Activated T-helper 17 cell treated with anti-CD3 and anti-CD28 coated beads, Interleukin-2, amount 50 U/mL, for 72 hours (primary cell): ENCODE measurements around the gene TMEM109. TPM values are rescaled to one million over a fixed set of nuclear protein-coding genes. Genes with fewer than 3 reads are reported as not detected.

Experiments
- ATAC-seq: fragments of 150-1000 bp; cut with Tn5 transposase; replicated peaks from 2 replicates; pipeline ENCODE4 v1.10.0; 2021; ENCODE audit warnings: mild to moderate bottlenecking, moderate library complexity
- H3K27ac Mint-ChIP-seq: one replicate; pipeline ENCODE4 v1.8.0; 2022; ENCODE audit warnings: mixed read lengths
- H3K27me3 Mint-ChIP-seq: one replicate; pipeline ENCODE4 v1.8.0; 2022; ENCODE audit warnings: mixed read lengths
- H3K36me3 Mint-ChIP-seq: one replicate; pipeline ENCODE4 v1.8.0; 2022; ENCODE audit warnings: low read depth, mild to moderate bottlenecking, mixed read lengths
- H3K4me1 Mint-ChIP-seq: one replicate; pipeline ENCODE4 v1.8.0; 2022; ENCODE audit warnings: mixed read lengths
- H3K4me3 Mint-ChIP-seq: one replicate; pipeline ENCODE4 v1.8.0; 2022; ENCODE audit warnings: mild to moderate bottlenecking, mixed read lengths
- H3K9me3 Mint-ChIP-seq: one replicate; pipeline ENCODE4 v1.8.0; 2022; ENCODE audit warnings: mixed read lengths
- total RNA-seq, 2 donors: library from RNA; stranded (reverse); gene quantifications; one replicate each; pipeline ENCODE4 v1.2.3, GENCODE V29; 2022

TMEM109 gene
- total RNA-seq, 2 donors from 2014 or later, result 42.8 to 99.7 TPM

GRCh38 chr11:60873533-60873932 lies 40.4 kb upstream of the TMEM109 start:
- Mint-ChIP-seq H3K4me3 (no peak overlapping the region), H3K27ac (no peak overlapping the region), H3K4me1 (peaks cover 4% of the 10 kb centered on the region), H3K9me3 (no peaks in the 10 kb centered on the region), H3K27me3 (peaks cover 2% of the 10 kb centered on the region), H3K36me3 (peaks cover 16% of the 10 kb centered on the region)
- ATAC-seq, result no peak

GRCh38 chr11:60874421-60875365 lies 39.3 kb upstream of the TMEM109 start:
- no peak overlapping the region for H3K27ac Mint-ChIP-seq
- H3K27me3 Mint-ChIP-seq, result peaks cover under 1% of the 10 kb centered on the region
- no peak overlapping the region for H3K4me3 Mint-ChIP-seq
- H3K36me3 Mint-ChIP-seq, result peaks cover 28% of the 10 kb centered on the region
- H3K9me3 Mint-ChIP-seq, result no peaks in the 10 kb centered on the region
- ATAC-seq, result no peak
- H3K4me1 Mint-ChIP-seq, result peaks cover 4% of the 10 kb centered on the region

- no peak overlapping the region for H3K4me3 Mint-ChIP-seq
- H3K9me3 Mint-ChIP-seq, result no peaks in the 10 kb centered on the region
- H3K36me3 Mint-ChIP-seq, result peaks cover 36% of the 10 kb centered on the region
- ATAC-seq, result no peak
- H3K27ac Mint-ChIP-seq, result no peak overlapping the region
- H3K4me1 Mint-ChIP-seq, result peaks cover 4% of the 10 kb centered on the region
- H3K27me3 Mint-ChIP-seq, result no peaks in the 10 kb centered on the region
Observed at GRCh38 chr11:60875366-60876167, 38.4 kb upstream of the TMEM109 start.

GRCh38 chr11:60876168-60876485 lies 37.8 kb upstream of the TMEM109 start:
- no peak overlapping the region for H3K27ac Mint-ChIP-seq
- no peak for ATAC-seq

GRCh38 chr11:60878245-60879101 lies 35.5 kb upstream of the TMEM109 start:
- ATAC-seq, result no peak
- Mint-ChIP-seq H3K4me3 (no peak overlapping the region), H3K9me3 (no peaks in the 10 kb centered on the region), H3K27me3 (no peaks in the 10 kb centered on the region), H3K36me3 (peaks cover 65% of the 10 kb centered on the region), H3K27ac (no peak overlapping the region), H3K4me1 (no peaks in the 10 kb centered on the region)

More at GRCh38 chr11:60876168-60876485, 37.8 kb upstream of the TMEM109 start:
- Mint-ChIP-seq H3K36me3 (peaks cover 42% of the 10 kb centered on the region), H3K9me3 (no peaks in the 10 kb centered on the region), H3K4me1 (peaks cover 4% of the 10 kb centered on the region), H3K4me3 (no peak overlapping the region), H3K27me3 (no peaks in the 10 kb centered on the region)

GRCh38 chr11:60879104-60879503 lies 34.9 kb upstream of the TMEM109 start:
- Mint-ChIP-seq H3K27me3 (no peaks in the 10 kb centered on the region), H3K9me3 (no peaks in the 10 kb centered on the region), H3K27ac (no peak overlapping the region), H3K4me3 (no peak overlapping the region), H3K36me3 (peaks cover 72% of the 10 kb centered on the region), H3K4me1 (no peaks in the 10 kb centered on the region)
- no peak for ATAC-seq

- no peak overlapping the region for H3K27ac Mint-ChIP-seq
- H3K36me3 Mint-ChIP-seq, result peaks cover 79% of the 10 kb centered on the region
- ATAC-seq, result no peak
- no peak overlapping the region for H3K4me3 Mint-ChIP-seq
- H3K4me1 Mint-ChIP-seq, result no peaks in the 10 kb centered on the region
- no peaks in the 10 kb centered on the region for H3K9me3 Mint-ChIP-seq
- no peaks in the 10 kb centered on the region for H3K27me3 Mint-ChIP-seq
Observed at GRCh38 chr11:60879971-60880588, 33.9 kb upstream of the TMEM109 start.

- Mint-ChIP-seq H3K4me1 (no peaks in the 10 kb centered on the region), H3K27me3 (no peaks in the 10 kb centered on the region), H3K4me3 (no peak overlapping the region), H3K27ac (no peak overlapping the region), H3K9me3 (no peaks in the 10 kb centered on the region), H3K36me3 (peaks cover 86% of the 10 kb centered on the region)
- ATAC-seq, result no peak
Observed at GRCh38 chr11:60880643-60881282, 33.2 kb upstream of the TMEM109 start.

- H3K4me3 Mint-ChIP-seq, result no peak overlapping the region
- H3K9me3 Mint-ChIP-seq, result no peaks in the 10 kb centered on the region
- ATAC-seq, result peak; percentile 64
- H3K36me3 Mint-ChIP-seq, result peaks cover 77% of the 10 kb centered on the region
- no peaks in the 10 kb centered on the region for H3K27me3 Mint-ChIP-seq
- H3K27ac Mint-ChIP-seq, result no peak overlapping the region
- peaks cover 4% of the 10 kb centered on the region for H3K4me1 Mint-ChIP-seq
Observed at GRCh38 chr11:60887556-60887955, 26.4 kb upstream of the TMEM109 start.

- Mint-ChIP-seq H3K36me3 (peaks cover 79% of the 10 kb centered on the region), H3K27ac (no peak overlapping the region), H3K27me3 (no peaks in the 10 kb centered on the region), H3K9me3 (no peaks in the 10 kb centered on the region), H3K4me1 (peaks cover 4% of the 10 kb centered on the region), H3K4me3 (no peak overlapping the region)
- no peak for ATAC-seq
Observed at GRCh38 chr11:60889869-60890311, 24.1 kb upstream of the TMEM109 start.

- Mint-ChIP-seq H3K4me3 (no peak overlapping the region), H3K9me3 (no peaks in the 10 kb centered on the region), H3K36me3 (peaks cover 79% of the 10 kb centered on the region), H3K4me1 (peaks cover 4% of the 10 kb centered on the region), H3K27me3 (no peaks in the 10 kb centered on the region), H3K27ac (no peak overlapping the region)
- ATAC-seq, result no peak
Observed at GRCh38 chr11:60890696-60891095, 23.3 kb upstream of the TMEM109 start.

- Mint-ChIP-seq H3K36me3 (peaks cover 79% of the 10 kb centered on the region), H3K27ac (no peak overlapping the region), H3K4me1 (peaks cover 4% of the 10 kb centered on the region), H3K4me3 (no peak overlapping the region), H3K27me3 (no peaks in the 10 kb centered on the region), H3K9me3 (no peaks in the 10 kb centered on the region)
- no peak for ATAC-seq
Observed at GRCh38 chr11:60891103-60891741, 22.7 kb upstream of the TMEM109 start.

GRCh38 chr11:60895687-60896086 lies 18.3 kb upstream of the TMEM109 start:
- Mint-ChIP-seq H3K4me1 (peaks cover 4% of the 10 kb centered on the region), H3K36me3 (peaks cover 100% of the 10 kb centered on the region), H3K27me3 (no peaks in the 10 kb centered on the region), H3K4me3 (no peak overlapping the region), H3K27ac (no peak overlapping the region), H3K9me3 (no peaks in the 10 kb centered on the region)
- ATAC-seq, result no peak
